Neural crest cell (in vitro differentiated cells): ENCODE results near the gene CADM1. TPM values are rescaled to one million over a fixed set of nuclear protein-coding genes. Genes with fewer than 3 reads are reported as not detected.

Experiments
- DNase-seq: peaks from one replicate; pipeline ENCODE4 v3.0.0; 2021; ENCODE audit warnings: low read depth, mixed read lengths, low spot score
- H3K27ac Mint-ChIP-seq: one replicate; pipeline ENCODE4 v1.8.0; 2021; ENCODE audit warnings: mild to moderate bottlenecking, mixed read lengths; ENCODE audit not compliant: unreplicated experiment
- H3K27me3 Mint-ChIP-seq: 2 replicates; pipeline ENCODE4 v1.8.0; 2021; ENCODE audit warnings: low read depth, mild to moderate bottlenecking, mixed read lengths
- H3K36me3 Mint-ChIP-seq: 2 replicates; pipeline ENCODE4 v1.8.0; 2021; ENCODE audit warnings: low read depth, mild to moderate bottlenecking, mixed read lengths
- H3K4me1 Mint-ChIP-seq: 2 replicates; pipeline ENCODE4 v1.8.0; 2021; ENCODE audit warnings: mixed read lengths
- H3K4me3 Mint-ChIP-seq: one replicate; pipeline ENCODE4 v1.8.0; 2021; ENCODE audit warnings: mild to moderate bottlenecking, mixed read lengths
- H3K9me3 Mint-ChIP-seq: 2 replicates; pipeline ENCODE4 v1.8.0; 2021; ENCODE audit warnings: mixed read lengths
- total RNA-seq: library from RNA; stranded (reverse); gene quantifications from 2 replicates; pipeline ENCODE4 v1.2.1, GENCODE V29; 2021
- TF ChIP-seq, protein P1 (sequence below): fragments of 200-600 bp; sonication (generic); conservative IDR thresholded peaks from 2 replicates; pipeline ENCODE4 v1.5.0; 2021; ENCODE audit warnings: antibody characterized with exemption, mild to moderate bottlenecking

CADM1 gene
- total RNA-seq, 1 donor from 2014 or later: 112 TPM

DNA sequence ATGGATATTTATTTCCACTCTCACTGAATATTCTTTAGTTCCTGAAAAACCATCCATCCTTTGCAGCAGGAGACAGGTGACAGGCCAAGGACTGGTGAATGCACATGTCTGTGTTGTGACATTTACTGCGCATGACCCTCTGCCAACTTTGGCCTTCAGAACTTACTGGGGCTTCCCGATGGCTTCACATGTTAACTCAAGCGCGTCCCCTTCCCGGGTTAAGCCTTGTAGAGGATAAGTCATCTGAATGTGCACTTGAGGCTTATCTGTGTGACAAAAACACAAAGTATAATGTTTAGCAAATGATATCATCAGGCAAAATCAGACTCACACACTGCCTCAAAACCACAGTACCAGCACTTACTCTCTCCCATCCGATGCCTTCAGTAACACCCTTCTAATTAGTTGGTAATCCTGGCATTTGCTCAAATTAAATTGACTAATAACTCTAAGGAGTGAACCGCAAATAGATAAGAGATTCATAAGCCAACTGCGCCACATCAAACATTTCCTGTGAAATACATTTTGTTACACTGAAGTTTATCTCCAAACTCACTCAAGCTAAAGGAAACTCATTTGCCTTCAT, 286.4 kb downstream of the CADM1 start:
- H3K9me3 Mint-ChIP-seq: no peaks in the 10 kb centered on the region
- H3K4me3 Mint-ChIP-seq: no peak overlapping the region
- no peak overlapping the region for H3K27ac Mint-ChIP-seq
- DNase-seq: no peak
- peaks cover 30% of the 10 kb centered on the region for H3K36me3 Mint-ChIP-seq
- H3K27me3 Mint-ChIP-seq: no peaks in the 10 kb centered on the region
- TF ChIP-seq, protein P1, sequence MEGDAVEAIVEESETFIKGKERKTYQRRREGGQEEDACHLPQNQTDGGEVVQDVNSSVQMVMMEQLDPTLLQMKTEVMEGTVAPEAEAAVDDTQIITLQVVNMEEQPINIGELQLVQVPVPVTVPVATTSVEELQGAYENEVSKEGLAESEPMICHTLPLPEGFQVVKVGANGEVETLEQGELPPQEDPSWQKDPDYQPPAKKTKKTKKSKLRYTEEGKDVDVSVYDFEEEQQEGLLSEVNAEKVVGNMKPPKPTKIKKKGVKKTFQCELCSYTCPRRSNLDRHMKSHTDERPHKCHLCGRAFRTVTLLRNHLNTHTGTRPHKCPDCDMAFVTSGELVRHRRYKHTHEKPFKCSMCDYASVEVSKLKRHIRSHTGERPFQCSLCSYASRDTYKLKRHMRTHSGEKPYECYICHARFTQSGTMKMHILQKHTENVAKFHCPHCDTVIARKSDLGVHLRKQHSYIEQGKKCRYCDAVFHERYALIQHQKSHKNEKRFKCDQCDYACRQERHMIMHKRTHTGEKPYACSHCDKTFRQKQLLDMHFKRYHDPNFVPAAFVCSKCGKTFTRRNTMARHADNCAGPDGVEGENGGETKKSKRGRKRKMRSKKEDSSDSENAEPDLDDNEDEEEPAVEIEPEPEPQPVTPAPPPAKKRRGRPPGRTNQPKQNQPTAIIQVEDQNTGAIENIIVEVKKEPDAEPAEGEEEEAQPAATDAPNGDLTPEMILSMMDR: no peak
- H3K4me1 Mint-ChIP-seq: peaks cover 3% of the 10 kb centered on the region

- peaks cover 24% of the 10 kb centered on the region for H3K36me3 Mint-ChIP-seq
- peaks cover 3% of the 10 kb centered on the region for H3K4me1 Mint-ChIP-seq
- H3K27ac Mint-ChIP-seq: no peak overlapping the region
- no peaks in the 10 kb centered on the region for H3K27me3 Mint-ChIP-seq
- no peak for DNase-seq
- H3K4me3 Mint-ChIP-seq: no peak overlapping the region
- TF ChIP-seq, protein P1: peak; percentile 63
- no peaks in the 10 kb centered on the region for H3K9me3 Mint-ChIP-seq
These were observed 288.3 kb downstream of the CADM1 start for GRCh38 chr11:115215694-115216617.

DNA sequence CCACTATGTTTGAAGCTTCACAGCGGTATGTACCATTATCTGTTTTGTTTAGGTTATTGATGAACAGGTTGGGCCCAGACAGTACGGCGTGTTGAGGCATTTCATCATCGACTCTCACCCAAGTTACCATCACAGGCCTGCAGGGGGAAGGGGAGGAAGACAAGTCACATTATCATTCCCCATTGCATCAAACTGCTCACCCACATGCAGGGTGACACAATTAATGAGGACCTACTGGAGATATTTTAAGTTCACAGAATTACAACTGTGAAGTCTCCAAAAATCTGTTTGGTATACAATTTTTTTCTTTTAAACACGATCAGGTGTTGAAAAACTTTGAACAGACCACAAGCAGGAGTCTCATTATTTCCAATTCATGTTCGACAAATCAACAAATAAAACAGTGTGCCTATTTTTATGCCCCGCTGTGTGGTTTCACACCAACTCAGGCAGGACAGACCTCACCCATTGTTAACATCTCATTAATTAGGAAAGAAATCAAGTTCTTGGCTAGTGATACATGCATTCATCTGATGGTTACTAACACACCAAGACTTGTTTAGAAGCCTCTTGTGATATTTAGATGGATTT, 289.5 kb downstream of the CADM1 start:
- Mint-ChIP-seq H3K27ac (no peak overlapping the region), H3K27me3 (no peaks in the 10 kb centered on the region), H3K4me1 (peaks cover 6% of the 10 kb centered on the region), H3K4me3 (no peak overlapping the region), H3K36me3 (peaks cover 24% of the 10 kb centered on the region), H3K9me3 (no peaks in the 10 kb centered on the region)
- TF ChIP-seq, protein P1: no peak
- no peak for DNase-seq

DNA sequence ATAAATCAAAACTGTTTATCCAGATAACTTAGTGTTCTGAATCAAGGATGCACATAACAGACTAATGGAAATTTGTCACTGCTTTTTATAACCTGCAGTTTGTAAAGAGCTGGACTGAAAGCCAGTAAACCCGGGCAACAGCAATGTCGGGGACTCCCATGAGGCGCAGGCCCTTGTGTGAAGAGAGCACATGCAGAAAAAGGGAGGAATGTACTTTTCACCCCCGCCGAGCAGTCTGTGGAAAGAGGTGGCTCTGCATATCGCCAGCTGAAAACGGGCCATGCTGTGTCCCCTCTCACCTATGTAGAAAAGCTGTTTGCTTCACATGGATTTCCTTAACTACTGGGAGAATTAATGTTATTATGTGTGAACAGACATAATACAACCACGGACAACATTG, 291.2 kb downstream of the CADM1 start:
- TF ChIP-seq, protein P1: no peak
- peaks cover 9% of the 10 kb centered on the region for H3K4me1 Mint-ChIP-seq
- H3K27ac Mint-ChIP-seq: no peak overlapping the region
- no peak overlapping the region for H3K4me3 Mint-ChIP-seq
- DNase-seq: no peak
- peaks cover 30% of the 10 kb centered on the region for H3K36me3 Mint-ChIP-seq
- H3K27me3 Mint-ChIP-seq: no peaks in the 10 kb centered on the region
- H3K9me3 Mint-ChIP-seq: no peaks in the 10 kb centered on the region

GRCh38 chr11:115208808-115209259, 295.4 kb downstream of the CADM1 start:
- H3K4me3 Mint-ChIP-seq: no peak overlapping the region
- peaks cover 9% of the 10 kb centered on the region for H3K4me1 Mint-ChIP-seq
- no peaks in the 10 kb centered on the region for H3K9me3 Mint-ChIP-seq
- H3K27me3 Mint-ChIP-seq: no peaks in the 10 kb centered on the region
- no peak for DNase-seq
- H3K36me3 Mint-ChIP-seq: peaks cover 8% of the 10 kb centered on the region
- peak overlapping the region; percentile 12 for H3K27ac Mint-ChIP-seq
- TF ChIP-seq, protein P1: no peak
